ENCODE measurements around the gene KLHL36. TPM values are rescaled to one million over a fixed set of nuclear protein-coding genes. Genes with fewer than 3 reads are reported as not detected.

KLHL36 gene
- total RNA-seq, 1 experiment from 2014 or later, result 36.7 TPM

DNA sequence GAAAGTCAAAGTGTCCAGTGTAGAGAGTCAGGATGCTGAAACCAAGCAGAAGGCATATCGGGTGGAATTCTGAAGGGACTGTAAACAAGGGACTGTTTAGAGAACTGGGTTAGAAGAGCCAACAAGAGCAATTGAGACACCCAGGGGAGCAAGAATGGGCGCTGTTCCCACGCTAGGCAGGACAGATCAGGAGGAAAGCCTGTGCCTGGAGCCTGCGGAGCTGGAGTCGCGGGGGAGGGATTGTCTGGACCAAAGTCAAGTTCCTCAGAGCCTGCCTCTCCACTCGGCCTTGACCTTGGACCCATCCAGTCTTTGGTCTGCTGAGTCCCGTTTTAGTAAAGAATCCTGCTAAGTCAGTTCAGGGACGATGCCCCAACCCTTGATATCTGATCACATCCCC, 14.7 kb upstream of the KLHL36 start:
- Histone ChIP-seq H3K23me2 (ENCODE audit: insufficient read length, low read depth, low read length, poor library complexity, severe bottlenecking) (no peaks in the 10 kb centered on the region), H3K27ac (ENCODE audit: insufficient read length, low read depth, low read length) (no peak overlapping the region), H2BK15ac (ENCODE audit: low read depth, low read length) (no peak overlapping the region), H3K18ac (ENCODE audit: insufficient read length, low read depth, low read length) (no peak overlapping the region), H3K4me1 (ENCODE audit: insufficient read depth, low read length) (no peaks in the 10 kb centered on the region; the same call in 1 of the 2 replicates), H3K27me3 (ENCODE audit: insufficient read depth, low read length) (no peaks in the 10 kb centered on the region), H3T11ph (ENCODE audit: low read length) (no peak overlapping the region), H3K56ac (ENCODE audit: insufficient read length, low read depth, low read length) (no peak overlapping the region), H2AFZ (ENCODE audit: low read length) (no peak overlapping the region), H3K23ac (ENCODE audit: insufficient read length, low read depth, low read length) (no peak overlapping the region), H2BK20ac (ENCODE audit: low read depth, low read length, poor library complexity, severe bottlenecking) (no peak overlapping the region), H3K79me1 (ENCODE audit: insufficient read depth, low read depth, low read length, poor library complexity, severe bottlenecking) (no peaks in the 10 kb centered on the region), H2BK120ac (ENCODE audit: low read depth, low read length, poor library complexity, severe bottlenecking) (no peak overlapping the region), H2BK12ac (ENCODE audit: insufficient read length, low read depth, low read length) (no peak overlapping the region), H3K9me3 (ENCODE audit: control insufficient read depth, low read depth, low read length) (no peaks in the 10 kb centered on the region), H2AK5ac (ENCODE audit: insufficient read length, low read length) (no peak overlapping the region), H3K14ac (ENCODE audit: insufficient read depth, low read length) (no peak overlapping the region), H4K91ac (ENCODE audit: insufficient read length, low read depth, low read length) (no peak overlapping the region), H3K9ac (ENCODE audit: extremely low read depth, insufficient read length, low read length) (no peak overlapping the region), H4K5ac (ENCODE audit: insufficient read length, low read depth, low read length) (no peak overlapping the region), H2BK5ac (ENCODE audit: insufficient read length, low read length) (no peak overlapping the region), H3K4me2 (ENCODE audit: insufficient read depth, insufficient read length, low read length) (no peak overlapping the region), H3K79me2 (ENCODE audit: insufficient read depth, low read length) (no peaks in the 10 kb centered on the region), H4K8ac (replicated peaks; ENCODE audit: insufficient read length, low read depth, low read length) (no peak overlapping the region), H4K20me1 (ENCODE audit: control insufficient read depth, insufficient read depth, insufficient read length) (no peaks in the 10 kb centered on the region), H3K4ac (ENCODE audit: low read depth, low read length) (no peak overlapping the region)
- DNase-seq, result no peak
- Mint-ChIP-seq H3K36me3 (ENCODE audit: insufficient read depth in 1 of 3, low read depth in 3 of 3) (no peaks in the 10 kb centered on the region), H3K4me3 (no peak overlapping the region), H3K9me3 (peaks cover 0 to under 1% of the 10 kb centered on the region in 2 experiments; a peak in 1 of 5 replicates), H3K27ac (no peak overlapping the region), H3K27me3 (ENCODE audit: low read depth) (no peaks in the 10 kb centered on the region; the same call in 1 of the 2 replicates), H3K4me1 (peaks cover 2 to 19% of the 10 kb centered on the region in 2 experiments; a peak in 3 of 4 replicates)
- no CpG with 5 or more reads among the region's 9 CpGs for WGBS (ENCODE audit: extremely low coverage, insufficient read length, low lambda C conversion rate)
- TF ChIP-seq, protein P1, sequence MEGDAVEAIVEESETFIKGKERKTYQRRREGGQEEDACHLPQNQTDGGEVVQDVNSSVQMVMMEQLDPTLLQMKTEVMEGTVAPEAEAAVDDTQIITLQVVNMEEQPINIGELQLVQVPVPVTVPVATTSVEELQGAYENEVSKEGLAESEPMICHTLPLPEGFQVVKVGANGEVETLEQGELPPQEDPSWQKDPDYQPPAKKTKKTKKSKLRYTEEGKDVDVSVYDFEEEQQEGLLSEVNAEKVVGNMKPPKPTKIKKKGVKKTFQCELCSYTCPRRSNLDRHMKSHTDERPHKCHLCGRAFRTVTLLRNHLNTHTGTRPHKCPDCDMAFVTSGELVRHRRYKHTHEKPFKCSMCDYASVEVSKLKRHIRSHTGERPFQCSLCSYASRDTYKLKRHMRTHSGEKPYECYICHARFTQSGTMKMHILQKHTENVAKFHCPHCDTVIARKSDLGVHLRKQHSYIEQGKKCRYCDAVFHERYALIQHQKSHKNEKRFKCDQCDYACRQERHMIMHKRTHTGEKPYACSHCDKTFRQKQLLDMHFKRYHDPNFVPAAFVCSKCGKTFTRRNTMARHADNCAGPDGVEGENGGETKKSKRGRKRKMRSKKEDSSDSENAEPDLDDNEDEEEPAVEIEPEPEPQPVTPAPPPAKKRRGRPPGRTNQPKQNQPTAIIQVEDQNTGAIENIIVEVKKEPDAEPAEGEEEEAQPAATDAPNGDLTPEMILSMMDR (conservative IDR thresholded peaks at IDR 0.05), result no peak
